Endothelial cell of umbilical vein (primary cell): ENCODE results near the gene TPST1. TPM values are rescaled to one million over a fixed set of nuclear protein-coding genes. Genes with fewer than 3 reads are reported as not detected.

ENCODE experiments used
- BruUV-seq: library from RNA; stranded (reverse); fragments of 400-500 nt; replicated peaks from 2 replicates; lab custom pipeline; 2021; lab: Mats Ljungman, UMichigan
- CTCF ChIA-PET: fragments of 300-600, 350-600 bp; sonication (Branson Sonifier 250); formaldehyde crosslinking; loops from one replicate; lab custom pipeline; 2021; ENCODE audit warnings: antibody characterized with exemption, inconsistent platforms; lab: Charles Lee
- POLR2A ChIA-PET: fragments of 300-600, 350-600 bp; sonication (Branson Sonifier 250); formaldehyde crosslinking; loops from one replicate; lab custom pipeline; 2021; ENCODE audit warnings: antibody characterized with exemption, inconsistent platforms; lab: Charles Lee
- DNase-seq: peaks from one replicate; pipeline ENCODE4 v3.0.0-alpha.2; 2011; ENCODE audit warnings: low read depth, low spot score
- FAIRE-seq: peaks from 2 replicates; lab custom pipeline; 2011; peaks lifted over from hg19 to GRCh38; lab: Jason Lieb, UNC
- H2AFZ ChIP-seq: 2 replicates; pipeline ENCODE4 v1.6.0; 2012; ENCODE audit warnings: low read depth, low read length, control low read depth, inconsistent platforms
- H3K27ac ChIP-seq: 2 replicates; pipeline ENCODE4 v1.5.1; 2011; ENCODE audit warnings: low read depth, mild to moderate bottlenecking, control low read depth, low read length, moderate library complexity; ENCODE audit not compliant: insufficient read depth
- H3K27me3 ChIP-seq, 2 experiments: 2 replicates each; pipeline versions ENCODE4 v1.6.0 to v1.6.1; 2011; ENCODE audit warnings: low read length in 2 of 2, mixed read lengths in 1 of 2; ENCODE audit not compliant: control insufficient read depth in 2 of 2, insufficient read depth in 2 of 2
- H3K36me3 ChIP-seq, 2 experiments: 2 replicates in 1 of 2; 3 replicates in 1 of 2; pipeline ENCODE4 v1.5.1; 2011; ENCODE audit warnings: low read length in 2 of 2, mild to moderate bottlenecking in 1 of 2, moderate library complexity in 1 of 2; ENCODE audit not compliant: control insufficient read depth in 2 of 2, insufficient read depth in 2 of 2; ENCODE audit errors: extremely low read depth in 1 of 2
- H3K4me1 ChIP-seq: 3 replicates; pipeline ENCODE4 v1.5.1; 2011; ENCODE audit warnings: mild to moderate bottlenecking, low read length; ENCODE audit not compliant: control insufficient read depth, insufficient read depth; ENCODE audit errors: extremely low read depth
- H3K4me2 ChIP-seq: 2 replicates; pipeline ENCODE4 v1.6.1; 2011; ENCODE audit warnings: low read length, control low read depth, mixed read lengths; ENCODE audit not compliant: insufficient read depth
- H3K4me3 ChIP-seq, 3 experiments: fragments of 200-600 bp in 1 of 3; sonication (generic), shearing (Covaris generic) in 1 of 3; replicated peaks in 1 of 3; 2 replicates each; pipeline ENCODE4 v1.5.1; 2011 to 2016; ENCODE audit warnings: control low read depth in 3 of 3, low read length in 3 of 3, mild to moderate bottlenecking in 2 of 3, inconsistent platforms in 1 of 3, low read depth in 1 of 3, moderate library complexity in 1 of 3; ENCODE audit not compliant: insufficient read depth in 1 of 3
- H3K79me2 ChIP-seq: 2 replicates; pipeline ENCODE4 v1.6.0; 2012; ENCODE audit warnings: low read length, inconsistent platforms; ENCODE audit not compliant: control insufficient read depth, insufficient read depth
- H3K9ac ChIP-seq: replicated peaks from 2 replicates; pipeline ENCODE3; 2011; ENCODE audit warnings: low read length, control low read depth; ENCODE audit not compliant: insufficient read depth; ENCODE audit errors: extremely low read depth
- H3K9me1 ChIP-seq: replicated peaks from 3 replicates; pipeline ENCODE4 v1.6.0; 2011; ENCODE audit warnings: mild to moderate bottlenecking, low read length; ENCODE audit not compliant: control insufficient read depth, insufficient read depth; ENCODE audit errors: extremely low read depth
- H3K9me3 ChIP-seq: replicated peaks from 2 replicates; pipeline ENCODE4 v1.5.1; 2012; ENCODE audit warnings: low read length, inconsistent platforms; ENCODE audit not compliant: control insufficient read depth, insufficient read depth
- H4K20me1 ChIP-seq: replicated peaks from 2 replicates; pipeline ENCODE3; 2011; ENCODE audit warnings: mild to moderate bottlenecking, low read length; ENCODE audit not compliant: control insufficient read depth, insufficient read depth; ENCODE audit errors: extremely low read depth
- CTCF ChIP-seq, 2 donors: IDR thresholded peaks; 1 replicate in 1 of 2; 2 replicates in 1 of 2; pipeline ENCODE4 v1.5.1; 2011; ENCODE audit warnings: low read length in 2 of 2, mild to moderate bottlenecking in 2 of 2, moderate library complexity in 2 of 2, control low read depth in 1 of 2, inconsistent platforms in 1 of 2, low read depth in 1 of 2; ENCODE audit not compliant: insufficient read depth in 1 of 2; ENCODE audit errors: extremely low read depth in 1 of 2
- EZH2 ChIP-seq: IDR thresholded peaks from 2 replicates; pipeline ENCODE4 v1.6.1; 2012; ENCODE audit warnings: borderline replicate concordance, low read depth, mild to moderate bottlenecking, moderate library complexity, low read length, inconsistent platforms; ENCODE audit not compliant: severe bottlenecking
- FOS ChIP-seq: IDR thresholded peaks from 2 replicates; pipeline ENCODE4 v1.6.1; 2011; ENCODE audit warnings: mild to moderate bottlenecking, low read length, moderate library complexity, borderline replicate concordance; ENCODE audit not compliant: insufficient read depth
- GATA2 ChIP-seq: IDR thresholded peaks from 2 replicates; pipeline ENCODE4 v1.7.0; 2011; ENCODE audit warnings: low read depth, mild to moderate bottlenecking, moderate library complexity, mixed read lengths, low read length; ENCODE audit not compliant: insufficient read length, insufficient read depth
- JUN ChIP-seq: IDR thresholded peaks from 2 replicates; pipeline ENCODE4 v1.6.1; 2011; ENCODE audit warnings: borderline replicate concordance, low read depth; ENCODE audit not compliant: insufficient read length, insufficient read depth
- MAX ChIP-seq: IDR thresholded peaks from 2 replicates; pipeline ENCODE4 v1.6.1; 2011; ENCODE audit not compliant: insufficient read depth, insufficient read length
- MYC ChIP-seq: IDR thresholded peaks from one replicate; pipeline ENCODE4 v1.6.1; 2011; ENCODE audit warnings: mild to moderate bottlenecking, low read depth, low read length
- POLR2A ChIP-seq: IDR thresholded peaks from 2 replicates; pipeline ENCODE4 v1.6.1; 2012; ENCODE audit warnings: low read depth, mild to moderate bottlenecking, control low read depth, low read length
- POLR2AphosphoS5 ChIP-seq: IDR thresholded peaks from 2 replicates; pipeline ENCODE4 v1.6.1; 2012; ENCODE audit warnings: low read depth, mild to moderate bottlenecking, control low read depth, low read length, moderate library complexity; ENCODE audit not compliant: insufficient read depth
- dilution Hi-C: fragments of 300-500 bp; cut with MboI; formaldehyde crosslinking; loops from one replicate; pipeline ENCODE4 v1.15.0; 2019; ENCODE audit warnings: low sequenced_read_pairs; ENCODE audit not compliant: extremely low pct_ligation_motif_present
- intact Hi-C: fragments of 100-400 bp; cut with micrococcal nuclease; formaldehyde crosslinking; loops from one replicate; pipeline ENCODE4 v1.10.0; 2022
- polyA plus RNA-seq, 4 experiments: library from polyadenylated mRNA; depleted of rRNA in 3 of 4; stranded (reverse) in 3 of 4; unstranded in 1 of 4; fragments of >200 nt; gene quantifications; 2 replicates each; pipeline versions ENCODE4 v1.2.1 to v1.2.3, GENCODE V29; 2011 to 2012; ENCODE audit warnings: missing spikeins in 1 of 4
- total RNA-seq: library from RNA; stranded (reverse); gene quantifications from 2 replicates; pipeline ENCODE4 v1.2.3, GENCODE V29; 2021

TPST1 gene
- total and polyA plus RNA-seq, 2 donors (not counting 3 experiments of a cell fraction or from before 2014, with no cell fraction given) = 18.7 to 21.0 TPM

GRCh38 chr7:66211429-66211828 lies 6.3 kb downstream of the TPST1 start:
- TF ChIP-seq FOS (no peak), MAX (no peak), CTCF (IDR thresholded peaks at IDR 0.05; ENCODE audit: extremely low read depth in 1 of 2, insufficient read depth in 1 of 2, low read depth in 1 of 2, low read length in 2 of 2) (no peak), MYC (no peak), GATA2 (no peak), JUN (no peak), POLR2AphosphoS5 (no peak), POLR2A (no peak), EZH2 (no peak)
- Histone ChIP-seq H3K4me1 (peaks cover under 1% of the 10 kb centered on the region), H3K4me3 (no peak overlapping the region), H3K9me3 (no peaks in the 10 kb centered on the region), H4K20me1 (no peaks in the 10 kb centered on the region), H3K36me3 (no peaks in the 10 kb centered on the region), H3K9me1 (no peaks in the 10 kb centered on the region), H3K4me2 (no peak overlapping the region), H3K79me2 (peaks cover 7% of the 10 kb centered on the region), H3K27ac (no peak overlapping the region), H3K27me3 (no peaks in the 10 kb centered on the region), H3K9ac (no peak overlapping the region), H2AFZ (no peak overlapping the region)
- no TSS peak for BruUV-seq
- FAIRE-seq = no peak
- intact Hi-C loops (no loop called here), dilution Hi-C loops (no loop called here)
- ChIA-PET POLR2A (interaction anchor here (0.6 kb wide), 1 partner anchor 27 kb away, joined by 3 read pairs; no protein-coding TSS in a partner anchor), CTCF (interaction anchor here (1.5 kb wide), 1 partner anchor 52 kb away, joined by 3 read pairs; no protein-coding TSS in a partner anchor)
- DNase-seq = no peak
